SK-N-MC (cell line): ENCODE measurements around the gene PHETA1.

ENCODE experiments used
- EZH2 ChIP-seq: fragments of 200-600 bp; sonication (generic); IDR thresholded peaks from one replicate; pipeline ENCODE4 v1.6.1; 2017; ENCODE audit warnings: antibody characterized with exemption
- FOXP2 ChIP-seq: optimal IDR thresholded peaks from 2 replicates; pipeline ENCODE3; 2011; ENCODE audit warnings: mild to moderate bottlenecking, moderate library complexity; ENCODE audit not compliant: insufficient read depth; ENCODE audit errors: extremely low read length, control extremely low read depth
- POLR2AphosphoS5 ChIP-seq: IDR thresholded peaks from 2 replicates; pipeline ENCODE4 v1.6.1; 2012; ENCODE audit warnings: mild to moderate bottlenecking, low read depth, low read length, borderline replicate concordance

GRCh38 chr12:111414711-111415252 is 45.9 kb upstream of the PHETA1 start:
- TF ChIP-seq EZH2 (no peak), POLR2AphosphoS5 (no peak), FOXP2 (no peak)
